RWPE2 (cell line): ENCODE measurements around the gene TAF4.

Source experiments
- ATAC-seq: fragments of 200-7000 bp; cut with Tn5 transposase; 3 replicates; pipeline ENCODE4 v1.9.1; 2021; ENCODE audit warnings: low read depth
- DNase-seq: peaks from one replicate; pipeline ENCODE4 v3.0.0-alpha.2; 2020; ENCODE audit warnings: low spot score
- H3K27ac ChIP-seq: fragments of 450-650 bp; 2 replicates; pipeline ENCODE4 v1.5.1; 2017; ENCODE audit warnings: mild to moderate bottlenecking; ENCODE audit not compliant: poor library complexity, severe bottlenecking
- H3K27me3 ChIP-seq: fragments of 250-450 bp; sonication (Bioruptor Pico); 2 replicates; pipeline ENCODE4 v1.5.1; 2021; ENCODE audit warnings: mild to moderate bottlenecking, moderate library complexity; ENCODE audit not compliant: insufficient read depth, poor library complexity, severe bottlenecking
- H3K36me3 ChIP-seq: fragments of 250-450 bp; sonication (Bioruptor Pico); 2 replicates; pipeline ENCODE4 v1.5.1; 2020; ENCODE audit warnings: low read depth, mild to moderate bottlenecking, moderate library complexity
- H3K4me1 ChIP-seq: fragments of 250-450 bp; sonication (Bioruptor Pico); 2 replicates; pipeline ENCODE4 v1.5.1; 2021; ENCODE audit warnings: mild to moderate bottlenecking, moderate library complexity; ENCODE audit not compliant: insufficient read depth, poor library complexity, severe bottlenecking
- H3K4me3 ChIP-seq: fragments of 250-450 bp; sonication (Bioruptor Pico); 2 replicates; pipeline ENCODE4 v1.5.1; 2021; ENCODE audit warnings: mild to moderate bottlenecking, moderate library complexity; ENCODE audit not compliant: severe bottlenecking
- H3K9me3 ChIP-seq: fragments of 250-450 bp; sonication (Bioruptor Pico); 2 replicates; pipeline ENCODE4 v1.5.1; 2021; ENCODE audit warnings: mild to moderate bottlenecking, moderate library complexity; ENCODE audit not compliant: severe bottlenecking
- TF ChIP-seq, protein P1 (sequence below): fragments of 450-650 bp; IDR thresholded peaks from one replicate; pipeline ENCODE4 v1.5.1; 2017; ENCODE audit warnings: mild to moderate bottlenecking, moderate library complexity; ENCODE audit not compliant: poor library complexity, severe bottlenecking

The TAF4 gene

DNA sequence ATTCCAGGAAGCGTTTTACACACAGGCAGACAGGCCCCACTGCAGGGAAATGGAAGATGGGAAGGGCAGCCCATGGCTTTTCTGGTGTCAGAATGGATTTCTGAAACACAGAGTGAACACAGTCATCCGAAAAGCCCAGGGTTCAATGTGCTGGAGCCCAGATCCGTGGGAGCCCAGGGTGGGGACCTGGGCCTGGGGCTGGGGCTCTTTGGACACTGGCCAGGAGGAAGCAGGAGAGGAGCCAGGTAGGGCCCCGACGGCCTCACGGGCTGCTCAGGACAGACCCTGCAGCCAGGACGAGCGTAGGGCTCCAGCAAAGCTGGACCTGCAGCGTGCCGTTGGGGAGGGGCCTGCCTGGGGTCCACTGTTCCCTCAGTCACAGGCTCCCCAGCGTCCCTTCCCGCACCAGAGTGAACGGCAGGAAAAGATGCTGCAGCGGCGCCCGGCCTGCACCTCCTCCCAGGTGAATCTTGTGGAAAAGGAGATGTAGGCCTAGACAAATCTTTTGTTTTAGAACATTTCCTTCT, 32.3 kb upstream of the TAF4 start:
- Histone ChIP-seq H3K4me1 (no peaks in the 10 kb centered on the region), H3K27ac (no peak overlapping the region), H3K27me3 (no peaks in the 10 kb centered on the region), H3K9me3 (peaks cover 11% of the 10 kb centered on the region), H3K36me3 (no peaks in the 10 kb centered on the region), H3K4me3 (no peak overlapping the region)
- TF ChIP-seq, protein P1, sequence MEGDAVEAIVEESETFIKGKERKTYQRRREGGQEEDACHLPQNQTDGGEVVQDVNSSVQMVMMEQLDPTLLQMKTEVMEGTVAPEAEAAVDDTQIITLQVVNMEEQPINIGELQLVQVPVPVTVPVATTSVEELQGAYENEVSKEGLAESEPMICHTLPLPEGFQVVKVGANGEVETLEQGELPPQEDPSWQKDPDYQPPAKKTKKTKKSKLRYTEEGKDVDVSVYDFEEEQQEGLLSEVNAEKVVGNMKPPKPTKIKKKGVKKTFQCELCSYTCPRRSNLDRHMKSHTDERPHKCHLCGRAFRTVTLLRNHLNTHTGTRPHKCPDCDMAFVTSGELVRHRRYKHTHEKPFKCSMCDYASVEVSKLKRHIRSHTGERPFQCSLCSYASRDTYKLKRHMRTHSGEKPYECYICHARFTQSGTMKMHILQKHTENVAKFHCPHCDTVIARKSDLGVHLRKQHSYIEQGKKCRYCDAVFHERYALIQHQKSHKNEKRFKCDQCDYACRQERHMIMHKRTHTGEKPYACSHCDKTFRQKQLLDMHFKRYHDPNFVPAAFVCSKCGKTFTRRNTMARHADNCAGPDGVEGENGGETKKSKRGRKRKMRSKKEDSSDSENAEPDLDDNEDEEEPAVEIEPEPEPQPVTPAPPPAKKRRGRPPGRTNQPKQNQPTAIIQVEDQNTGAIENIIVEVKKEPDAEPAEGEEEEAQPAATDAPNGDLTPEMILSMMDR, result no peak
- ATAC-seq, result no peak
- DNase-seq, result peak; percentile 81

DNA sequence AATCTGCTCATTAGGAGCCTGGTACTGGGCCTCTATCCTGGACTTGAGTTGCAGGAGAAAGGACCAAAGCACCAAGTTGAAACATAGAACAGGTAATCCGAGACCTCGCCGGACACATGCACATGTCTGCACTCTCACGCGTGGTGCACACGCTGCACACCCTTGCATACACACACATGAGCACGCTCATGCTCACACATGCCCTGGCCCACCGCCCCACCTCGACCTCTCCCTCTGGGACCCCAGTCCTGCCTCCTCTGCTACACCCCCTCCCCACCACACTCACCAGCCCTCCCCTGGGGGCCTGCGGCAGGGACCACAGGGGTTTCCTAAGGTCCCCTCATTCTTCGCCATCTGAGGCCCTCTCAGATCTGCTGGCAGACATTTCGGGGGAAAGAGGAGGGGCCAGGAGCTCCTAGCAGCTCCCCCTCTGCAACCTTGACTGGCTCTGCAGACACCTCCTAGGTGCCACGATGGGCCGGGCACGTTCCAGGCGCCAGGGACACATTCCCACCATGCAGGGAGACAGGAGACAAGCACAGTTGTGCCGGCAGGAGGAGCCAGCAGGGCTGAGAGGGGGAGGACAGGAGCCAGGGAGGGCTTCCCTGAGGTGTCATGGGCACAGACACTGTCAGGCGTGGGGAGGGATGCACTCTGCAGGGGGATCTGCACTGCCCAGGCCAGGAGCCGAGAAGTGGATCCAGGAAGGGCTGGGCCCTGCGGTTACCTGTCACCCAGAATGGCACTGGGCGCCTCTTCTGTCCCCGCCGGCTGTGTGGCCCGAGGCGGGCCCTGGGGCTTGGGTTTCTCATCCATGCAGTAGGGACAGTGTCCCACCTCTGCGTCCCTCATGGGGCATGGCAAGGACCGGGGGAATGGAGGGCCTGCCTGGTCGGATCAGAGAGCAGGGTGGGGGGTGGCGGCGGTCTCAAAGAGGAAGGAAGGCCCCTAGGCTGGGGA, 31.0 kb upstream of the TAF4 start:
- TF ChIP-seq, protein P1, result no peak
- DNase-seq, result peak; percentile 84
- Histone ChIP-seq H3K27ac (no peak overlapping the region), H3K4me3 (no peak overlapping the region), H3K27me3 (peaks cover 6% of the 10 kb centered on the region), H3K9me3 (peaks cover 11% of the 10 kb centered on the region), H3K36me3 (no peaks in the 10 kb centered on the region), H3K4me1 (no peaks in the 10 kb centered on the region)
- no peak for ATAC-seq

DNA sequence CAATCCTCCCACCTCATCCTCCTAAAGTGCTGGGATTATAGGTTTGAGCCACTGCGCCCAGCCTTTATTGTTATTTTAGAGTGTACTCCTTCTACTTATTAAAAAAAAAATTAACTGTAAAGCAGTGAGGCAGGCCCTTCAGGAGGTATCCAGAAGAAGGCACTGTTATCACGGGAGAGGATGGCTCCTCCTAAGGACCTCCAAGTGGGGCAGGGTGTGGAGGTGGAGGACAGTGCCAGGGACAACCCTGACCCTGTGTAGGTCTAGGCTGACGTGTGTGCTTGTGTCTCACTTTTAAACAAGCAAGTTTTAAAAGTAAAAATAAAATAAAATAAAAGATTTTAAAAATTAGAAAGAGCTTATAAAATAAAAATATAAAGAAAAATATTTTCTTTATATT, 23.7 kb upstream of the TAF4 start:
- ATAC-seq (no peak), DNase-seq (no peak)
- Histone ChIP-seq H3K4me1 (no peaks in the 10 kb centered on the region), H3K9me3 (no peaks in the 10 kb centered on the region), H3K36me3 (no peaks in the 10 kb centered on the region), H3K27ac (no peak overlapping the region), H3K27me3 (peaks cover 20% of the 10 kb centered on the region), H3K4me3 (no peak overlapping the region)
- TF ChIP-seq, protein P1, result no peak

DNA sequence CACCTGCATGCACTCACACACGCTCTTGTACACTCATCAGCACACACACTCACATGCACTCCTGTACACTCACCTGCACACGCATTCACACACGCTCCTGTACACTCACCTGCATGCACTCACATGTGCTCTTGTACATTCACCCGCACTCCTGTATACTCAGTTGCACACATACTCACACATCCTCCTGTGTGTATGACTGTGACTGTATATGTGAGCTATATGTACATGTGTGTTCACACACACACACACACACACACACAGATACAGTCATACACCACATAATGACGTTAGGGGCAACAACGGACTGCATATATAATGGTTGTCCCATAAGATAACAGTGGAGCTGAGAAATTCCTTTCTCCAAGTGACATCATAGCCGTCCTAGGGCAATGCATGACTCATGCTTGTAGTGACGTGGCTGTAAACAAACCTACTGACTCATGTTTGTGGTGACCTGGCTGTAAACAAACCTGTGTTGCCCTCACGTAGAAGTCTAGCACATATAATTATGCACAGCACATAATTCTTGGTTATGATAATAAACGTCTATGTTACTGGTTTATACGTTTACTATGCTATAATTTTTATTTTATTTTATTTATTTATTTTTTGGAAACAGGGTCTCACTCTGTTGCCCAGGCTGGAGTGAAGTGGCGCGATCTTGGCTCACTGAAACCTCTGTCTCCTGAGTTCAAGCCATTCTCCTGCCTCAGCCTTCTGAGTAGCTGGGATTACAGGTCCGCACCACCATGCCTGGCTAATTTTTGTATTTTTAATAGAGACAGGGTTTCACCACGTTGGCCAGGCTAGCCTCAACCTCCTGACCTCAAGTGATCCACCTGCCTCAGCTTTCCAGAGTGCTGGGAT, 22.8 kb upstream of the TAF4 start:
- H3K4me1 ChIP-seq, result no peaks in the 10 kb centered on the region
- H3K36me3 ChIP-seq, result no peaks in the 10 kb centered on the region
- H3K4me3 ChIP-seq, result no peak overlapping the region
- peaks cover 24% of the 10 kb centered on the region for H3K27me3 ChIP-seq
- H3K9me3 ChIP-seq, result no peaks in the 10 kb centered on the region
- DNase-seq (no peak), ATAC-seq (peak; percentile 83)
- TF ChIP-seq, protein P1, result no peak
- H3K27ac ChIP-seq, result no peak overlapping the region
